ENCODE results near the gene WDR75. TPM values are rescaled to one million over a fixed set of nuclear protein-coding genes. Genes with fewer than 3 reads are reported as not detected.

The WDR75 gene
- total and polyA plus RNA-seq, 9 of the 15 experiments (the other 6 are each of a cell fraction or from before 2014, with no cell fraction given): 50.9 to 111 (median 76.4) TPM

- TF ChIP-seq ARID3A (IDR thresholded peaks at IDR 0.05; ENCODE audit: borderline replicate concordance, low read depth, low read length) (no peak), MAFG (tag; conservative IDR thresholded peaks at IDR 0.05) (no peak), ZNF395 (CRISPR knock-in tag; IDR thresholded peaks at IDR 0.05) (no peak), CREB5 (CRISPR knock-in tag; IDR thresholded peaks at IDR 0.05) (no peak), MCM3 (IDR thresholded peaks at IDR 0.05) (no peak), IFI16 (CRISPR knock-in tag; IDR thresholded peaks at IDR 0.05) (no peak), MYBL2 (IDR thresholded peaks at IDR 0.05; ENCODE audit: low read depth) (no peak), MYBL2 (CRISPR knock-in tag; IDR thresholded peaks at IDR 0.05; ENCODE audit: borderline replicate concordance) (no peak), BACH1 (tag; IDR thresholded peaks at IDR 0.05) (no peak), ZNF347 (CRISPR knock-in tag; IDR thresholded peaks at IDR 0.05; ENCODE audit: low read depth) (no peak), ZFP30 (CRISPR knock-in tag; IDR thresholded peaks at IDR 0.05; ENCODE audit: borderline replicate concordance) (no peak), CCNT2 (IDR thresholded peaks at IDR 0.05; ENCODE audit: borderline replicate concordance, extremely low read depth, insufficient read length, low read depth, low read length) (no peak), YY1 (IDR thresholded peaks at IDR 0.05; ENCODE audit: borderline replicate concordance in 1 of 3, control insufficient read depth in 1 of 3, extremely low read depth in 1 of 3, insufficient read depth in 3 of 3, insufficient read length in 1 of 3, insufficient replicate concordance in 2 of 3, low read depth in 1 of 3, low read length in 2 of 3) (peak; percentile 42 to 93 (median 70)), ZNF232 (CRISPR knock-in tag; IDR thresholded peaks at IDR 0.05) (no peak), DACH1 (IDR thresholded peaks at IDR 0.05; ENCODE audit: partially characterized antibody) (no peak), JUND (IDR thresholded peaks at IDR 0.05; ENCODE audit: borderline replicate concordance, low read depth, low read length) (peak; percentile 30; the same call in 1 of the 2 replicates), JUND (tag; IDR thresholded peaks at IDR 0.05; ENCODE audit: borderline replicate concordance, low read depth, low read length) (no peak; the same call in 2 of the 3 replicates)
- TF ChIP-seq, protein P1, sequence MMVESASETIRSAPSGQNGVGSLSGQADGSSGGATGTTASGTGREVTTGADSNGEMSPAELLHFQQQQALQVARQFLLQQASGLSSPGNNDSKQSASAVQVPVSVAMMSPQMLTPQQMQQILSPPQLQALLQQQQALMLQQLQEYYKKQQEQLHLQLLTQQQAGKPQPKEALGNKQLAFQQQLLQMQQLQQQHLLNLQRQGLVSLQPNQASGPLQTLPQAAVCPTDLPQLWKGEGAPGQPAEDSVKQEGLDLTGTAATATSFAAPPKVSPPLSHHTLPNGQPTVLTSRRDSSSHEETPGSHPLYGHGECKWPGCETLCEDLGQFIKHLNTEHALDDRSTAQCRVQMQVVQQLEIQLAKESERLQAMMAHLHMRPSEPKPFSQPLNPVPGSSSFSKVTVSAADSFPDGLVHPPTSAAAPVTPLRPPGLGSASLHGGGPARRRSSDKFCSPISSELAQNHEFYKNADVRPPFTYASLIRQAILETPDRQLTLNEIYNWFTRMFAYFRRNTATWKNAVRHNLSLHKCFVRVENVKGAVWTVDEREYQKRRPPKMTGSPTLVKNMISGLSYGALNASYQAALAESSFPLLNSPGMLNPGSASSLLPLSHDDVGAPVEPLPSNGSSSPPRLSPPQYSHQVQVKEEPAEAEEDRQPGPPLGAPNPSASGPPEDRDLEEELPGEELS (CRISPR knock-in tag; IDR thresholded peaks at IDR 0.05; ENCODE audit: borderline replicate concordance): no peak
Measured at GRCh38 chr2:189440947-189441708, at the start of gene WDR75 (continued).
